Gastroesophageal sphincter (tissue), 4 donors: ENCODE results near the gene CBFA2T2. TPM values are rescaled to one million over a fixed set of nuclear protein-coding genes. Genes with fewer than 3 reads are reported as not detected.

Experiments used
- ATAC-seq: fragments of 150-250 bp; one replicate; pipeline ENCODE4 v1.9.1; 2016; ENCODE audit warnings: mild to moderate bottlenecking, moderate library complexity
- H3K27ac ChIP-seq, 4 donors: fragments of 200-600 bp; sonication (generic) in 3 of 4; 1 replicate in 3 of 4; 2 replicates in 1 of 4; pipeline ENCODE4 v1.5.1; 2016 to 2019
- H3K27me3 ChIP-seq: fragments of 200-600 bp; sonication (generic); one replicate; pipeline ENCODE4 v1.5.1; 2019
- H3K36me3 ChIP-seq, 2 donors: fragments of 200-600 bp; sonication (generic); one replicate each; pipeline ENCODE4 v1.5.1; 2019; ENCODE audit warnings: control low read depth in 1 of 2
- H3K4me1 ChIP-seq, 3 donors: fragments of 200-600 bp; sonication (generic); 1 replicate in 2 of 3; 2 replicates in 1 of 3; pipeline ENCODE4 v1.5.1; 2016 to 2019; ENCODE audit warnings: control low read depth in 2 of 3
- H3K4me3 ChIP-seq, 2 donors: fragments of 200-600 bp; sonication (generic); one replicate each; pipeline ENCODE4 v1.5.1; 2019; ENCODE audit warnings: mild to moderate bottlenecking in 1 of 2, moderate library complexity in 1 of 2
- H3K9me3 ChIP-seq, 3 donors: fragments of 200-600 bp; sonication (generic); one replicate each; pipeline ENCODE4 v1.5.1; 2017 to 2019; ENCODE audit warnings: control low read depth in 2 of 3
- EP300 ChIP-seq: sonication (generic); formaldehyde crosslinking; IDR thresholded peaks from one replicate; pipeline ENCODE4 v1.6.1; 2017; ENCODE audit warnings: antibody characterized with exemption, mild to moderate bottlenecking
- POLR2A ChIP-seq, 2 donors: fragments of 450-650 bp; IDR thresholded peaks; one replicate each; pipeline ENCODE4 v1.6.1; 2017; ENCODE audit warnings: antibody characterized with exemption in 2 of 2, mild to moderate bottlenecking in 2 of 2, moderate library complexity in 1 of 2
- POLR2AphosphoS5 ChIP-seq: sonication (generic); formaldehyde crosslinking; IDR thresholded peaks from one replicate; pipeline ENCODE4 v1.6.1; 2017; ENCODE audit warnings: antibody characterized with exemption
- WGBS, 2 donors: methylation state at CpG; one replicate each; pipeline ENCODE4 v1.1.5; 2018; ENCODE audit warnings: low coverage in 1 of 2; 5-methylcytosine and 5-hydroxymethylcytosine counted together
- total RNA-seq, 4 donors: library from RNA; depleted of rRNA; stranded (reverse); fragments of >200 nt; gene quantifications; one replicate each; pipeline ENCODE4 v1.1.0, GENCODE V29; 2016
- TF ChIP-seq, protein P1 (sequence below), 4 experiments: fragments of 200-600 bp in 2 of 4; fragments of 450-650 bp in 2 of 4; sonication (generic) in 1 of 4; IDR thresholded peaks; one replicate each; pipeline ENCODE4 v1.5.1; 2017 to 2019; ENCODE audit warnings: antibody characterized with exemption in 4 of 4, mild to moderate bottlenecking in 2 of 4, moderate library complexity in 2 of 4

CBFA2T2 gene
- total RNA-seq, 4 donors from 2014 or later: 11.1 to 17.4 (median 14.2) TPM

DNA sequence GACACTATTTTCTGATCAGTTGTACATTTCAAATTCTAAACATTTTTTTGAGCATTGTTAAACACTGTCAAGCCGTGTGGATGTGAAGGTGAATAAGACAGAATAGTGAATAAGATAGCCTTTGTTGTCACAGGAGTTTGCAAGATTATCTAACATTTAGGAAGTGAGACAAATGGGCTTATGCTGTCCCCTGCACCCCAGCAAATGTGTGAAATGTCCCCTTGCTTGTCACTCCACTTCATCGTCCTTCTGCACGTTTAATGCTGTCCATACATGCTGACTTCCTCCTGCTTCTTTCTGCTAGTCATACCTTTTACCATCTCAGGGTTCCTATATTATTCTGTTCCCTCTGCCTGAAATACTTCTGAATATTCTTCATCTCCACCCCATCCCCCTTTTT lies 62.6 kb downstream of the CBFA2T2 start:
- Histone ChIP-seq H3K9me3 (no peaks in the 10 kb centered on the region), H3K4me3 (no peak overlapping the region), H3K4me1 (peaks cover 0 to 42% (median 0%) of the 10 kb centered on the region in 3 donors), H3K27me3 (no peaks in the 10 kb centered on the region), H3K27ac (peak overlapping the region in 2 of 4 donors; percentile 12 to 43), H3K36me3 (peaks cover 0 to 3% of the 10 kb centered on the region in 2 donors)
- TF ChIP-seq POLR2AphosphoS5: no peak
- TF ChIP-seq POLR2A (IDR thresholded peaks at IDR 0.05): no peak
- ATAC-seq: no peak
- WGBS, 2 donors: 36 to 72% methylated on average over 3 of the region's 3 CpGs

- no peak for ATAC-seq
- no peaks in the 10 kb centered on the region for H3K27me3 ChIP-seq
- H3K4me3 ChIP-seq: no peak overlapping the region
- 46 to 100% methylated on average over 1 to 2 of the region's 4 CpGs for WGBS, 2 donors
- no peaks in the 10 kb centered on the region for H3K9me3 ChIP-seq
- no peak overlapping the region for H3K27ac ChIP-seq
- peaks cover 0 to 42% (median 0%) of the 10 kb centered on the region in 3 donors for H3K4me1 ChIP-seq
- TF ChIP-seq POLR2AphosphoS5: no peak
- TF ChIP-seq, protein P1, sequence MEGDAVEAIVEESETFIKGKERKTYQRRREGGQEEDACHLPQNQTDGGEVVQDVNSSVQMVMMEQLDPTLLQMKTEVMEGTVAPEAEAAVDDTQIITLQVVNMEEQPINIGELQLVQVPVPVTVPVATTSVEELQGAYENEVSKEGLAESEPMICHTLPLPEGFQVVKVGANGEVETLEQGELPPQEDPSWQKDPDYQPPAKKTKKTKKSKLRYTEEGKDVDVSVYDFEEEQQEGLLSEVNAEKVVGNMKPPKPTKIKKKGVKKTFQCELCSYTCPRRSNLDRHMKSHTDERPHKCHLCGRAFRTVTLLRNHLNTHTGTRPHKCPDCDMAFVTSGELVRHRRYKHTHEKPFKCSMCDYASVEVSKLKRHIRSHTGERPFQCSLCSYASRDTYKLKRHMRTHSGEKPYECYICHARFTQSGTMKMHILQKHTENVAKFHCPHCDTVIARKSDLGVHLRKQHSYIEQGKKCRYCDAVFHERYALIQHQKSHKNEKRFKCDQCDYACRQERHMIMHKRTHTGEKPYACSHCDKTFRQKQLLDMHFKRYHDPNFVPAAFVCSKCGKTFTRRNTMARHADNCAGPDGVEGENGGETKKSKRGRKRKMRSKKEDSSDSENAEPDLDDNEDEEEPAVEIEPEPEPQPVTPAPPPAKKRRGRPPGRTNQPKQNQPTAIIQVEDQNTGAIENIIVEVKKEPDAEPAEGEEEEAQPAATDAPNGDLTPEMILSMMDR (IDR thresholded peaks at IDR 0.05): no peak
- no peak for TF ChIP-seq POLR2A (IDR thresholded peaks at IDR 0.05)
- TF ChIP-seq EP300: no peak
- peaks cover 0 to 8% of the 10 kb centered on the region in 2 donors for H3K36me3 ChIP-seq
Measured at GRCh38 chr20:33553516-33553915, 63.6 kb downstream of the CBFA2T2 start.

DNA sequence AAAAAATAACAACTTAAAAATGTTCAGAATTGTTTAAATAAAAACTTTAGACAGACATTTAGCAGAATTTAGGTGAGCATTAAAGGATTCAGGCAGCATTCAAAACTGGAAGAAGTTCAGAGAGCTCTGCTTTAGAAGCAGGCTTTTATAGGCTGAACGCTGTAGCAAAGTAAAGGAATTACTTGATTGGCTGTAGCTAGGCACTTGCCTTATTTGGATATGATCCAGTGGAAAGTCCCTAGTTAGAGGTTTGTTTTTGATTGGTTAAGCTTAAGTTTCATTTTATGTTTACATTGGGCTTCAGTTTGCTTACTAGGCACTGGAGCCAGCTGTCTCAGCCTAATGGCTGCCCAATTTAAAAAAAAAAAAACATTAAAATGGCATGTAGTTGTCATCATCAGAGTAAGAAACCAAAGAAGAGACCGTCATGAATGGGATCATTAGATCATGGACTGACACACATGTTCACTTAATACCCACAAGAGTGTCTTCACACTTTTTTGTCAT lies 65.1 kb downstream of the CBFA2T2 start:
- 20 to 23% methylated on average over 2 of the region's 2 CpGs for WGBS, 2 donors
- peaks cover 0 to 42% (median 0%) of the 10 kb centered on the region in 3 donors for H3K4me1 ChIP-seq
- H3K27ac ChIP-seq: peak overlapping the region; percentile 43 to 69 (median 55)
- TF ChIP-seq POLR2AphosphoS5: peak; percentile 38
- TF ChIP-seq, protein P1 (IDR thresholded peaks at IDR 0.05): no peak
- no peak for TF ChIP-seq POLR2A (IDR thresholded peaks at IDR 0.05)
- no peak for TF ChIP-seq EP300
- H3K4me3 ChIP-seq: peak overlapping the region in 1 of 2 donors; percentile 4
- H3K9me3 ChIP-seq: no peaks in the 10 kb centered on the region
- H3K36me3 ChIP-seq: peaks cover 0 to 8% of the 10 kb centered on the region in 2 donors
- H3K27me3 ChIP-seq: no peaks in the 10 kb centered on the region
- peak; percentile 93 for ATAC-seq

DNA sequence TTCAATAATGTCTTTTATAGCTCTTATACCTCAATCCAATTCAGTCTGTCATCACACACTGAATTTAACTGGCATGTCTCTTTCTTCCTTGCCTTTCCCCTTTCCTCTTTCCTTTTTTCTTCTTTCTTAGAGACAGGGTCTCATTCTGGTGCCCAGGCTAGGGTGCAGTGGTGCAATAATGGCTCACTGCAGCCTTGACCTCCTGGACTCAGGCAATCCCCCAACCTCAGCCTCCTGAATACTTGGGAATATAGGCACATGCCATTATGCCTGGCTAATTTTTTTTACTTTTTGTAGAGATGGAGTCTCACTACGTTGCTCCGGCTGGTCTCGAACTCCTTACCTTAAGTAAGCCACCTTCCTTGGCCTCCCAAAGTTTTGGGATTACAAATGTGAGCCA lies 65.9 kb downstream of the CBFA2T2 start:
- Histone ChIP-seq H3K4me3 (no peak overlapping the region), H3K36me3 (peaks cover 0 to 8% of the 10 kb centered on the region in 2 donors), H3K9me3 (no peaks in the 10 kb centered on the region), H3K27ac (peak overlapping the region; percentile 43 to 69 (median 55)), H3K4me1 (peaks cover 0 to 42% (median 0%) of the 10 kb centered on the region in 3 donors), H3K27me3 (no peaks in the 10 kb centered on the region)
- TF ChIP-seq POLR2AphosphoS5 (no peak), EP300 (no peak), POLR2A (IDR thresholded peaks at IDR 0.05) (no peak)
- TF ChIP-seq, protein P1 (IDR thresholded peaks at IDR 0.05): no peak
- 94 to 100% methylated on average over 3 of the region's 3 CpGs for WGBS, 2 donors
- no peak for ATAC-seq

DNA sequence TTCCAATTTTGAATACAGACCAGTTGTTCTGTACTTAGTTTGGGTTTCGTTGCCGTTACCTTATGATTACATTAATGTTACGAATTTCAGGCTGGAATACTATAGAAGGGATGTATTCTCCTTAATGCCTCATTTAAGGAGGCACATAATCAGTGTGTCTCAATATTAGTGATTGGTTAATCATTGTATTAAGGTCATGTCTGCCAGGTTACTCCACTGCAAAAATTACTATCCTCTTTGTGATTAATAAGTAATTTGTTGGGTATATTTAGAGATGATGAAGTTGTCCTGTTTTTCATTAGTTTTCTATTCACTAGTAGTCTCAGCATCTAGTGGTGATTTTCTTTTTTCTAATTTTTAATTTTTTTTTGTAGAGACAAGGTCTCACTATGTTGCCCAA lies 66.3 kb downstream of the CBFA2T2 start:
- ATAC-seq: no peak
- Histone ChIP-seq H3K4me3 (no peak overlapping the region), H3K27me3 (no peaks in the 10 kb centered on the region), H3K36me3 (peaks cover 0 to 8% of the 10 kb centered on the region in 2 donors), H3K9me3 (no peaks in the 10 kb centered on the region), H3K4me1 (peaks cover 0 to 45% (median 0%) of the 10 kb centered on the region in 3 donors), H3K27ac (peak overlapping the region in 2 of 4 donors; percentile 43 to 69)
- TF ChIP-seq POLR2AphosphoS5 (no peak), POLR2A (IDR thresholded peaks at IDR 0.05) (no peak), EP300 (no peak)
- TF ChIP-seq, protein P1 (IDR thresholded peaks at IDR 0.05): no peak
- 87 to 93% methylated on average over 3 of the region's 3 CpGs for WGBS, 2 donors
